22Rv1 (cell line): ENCODE measurements around the gene CCDC102A.

Experiments used
- ZFX ChIP-seq: fragments of 450-650 bp; IDR thresholded peaks from 2 replicates; pipeline ENCODE4 v1.6.1; 2017; ENCODE audit warnings: antibody characterized with exemption, borderline replicate concordance
- TF ChIP-seq, protein P1 (sequence below): fragments of 450-650 bp; IDR thresholded peaks from 2 replicates; pipeline ENCODE4 v1.5.1; 2017; ENCODE audit warnings: mild to moderate bottlenecking

GRCh38 chr16:57556941-57557541 lies 20.7 kb upstream of the CCDC102A start:
- TF ChIP-seq, protein P1, sequence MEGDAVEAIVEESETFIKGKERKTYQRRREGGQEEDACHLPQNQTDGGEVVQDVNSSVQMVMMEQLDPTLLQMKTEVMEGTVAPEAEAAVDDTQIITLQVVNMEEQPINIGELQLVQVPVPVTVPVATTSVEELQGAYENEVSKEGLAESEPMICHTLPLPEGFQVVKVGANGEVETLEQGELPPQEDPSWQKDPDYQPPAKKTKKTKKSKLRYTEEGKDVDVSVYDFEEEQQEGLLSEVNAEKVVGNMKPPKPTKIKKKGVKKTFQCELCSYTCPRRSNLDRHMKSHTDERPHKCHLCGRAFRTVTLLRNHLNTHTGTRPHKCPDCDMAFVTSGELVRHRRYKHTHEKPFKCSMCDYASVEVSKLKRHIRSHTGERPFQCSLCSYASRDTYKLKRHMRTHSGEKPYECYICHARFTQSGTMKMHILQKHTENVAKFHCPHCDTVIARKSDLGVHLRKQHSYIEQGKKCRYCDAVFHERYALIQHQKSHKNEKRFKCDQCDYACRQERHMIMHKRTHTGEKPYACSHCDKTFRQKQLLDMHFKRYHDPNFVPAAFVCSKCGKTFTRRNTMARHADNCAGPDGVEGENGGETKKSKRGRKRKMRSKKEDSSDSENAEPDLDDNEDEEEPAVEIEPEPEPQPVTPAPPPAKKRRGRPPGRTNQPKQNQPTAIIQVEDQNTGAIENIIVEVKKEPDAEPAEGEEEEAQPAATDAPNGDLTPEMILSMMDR = no peak
- TF ChIP-seq ZFX = no peak
